ENCODE data around the gene ATL3. TPM values are rescaled to one million over a fixed set of nuclear protein-coding genes. Genes with fewer than 3 reads are reported as not detected.
"Not testable (repeated sequence)": the region's sequence is repeated elsewhere in the genome, so short reads cannot be mapped to it uniquely, and the experiment has no call there.

Gene ATL3
- total RNA-seq, 4 donors from 2014 or later: 10.2 to 16.5 (median 12.4) TPM

DNA sequence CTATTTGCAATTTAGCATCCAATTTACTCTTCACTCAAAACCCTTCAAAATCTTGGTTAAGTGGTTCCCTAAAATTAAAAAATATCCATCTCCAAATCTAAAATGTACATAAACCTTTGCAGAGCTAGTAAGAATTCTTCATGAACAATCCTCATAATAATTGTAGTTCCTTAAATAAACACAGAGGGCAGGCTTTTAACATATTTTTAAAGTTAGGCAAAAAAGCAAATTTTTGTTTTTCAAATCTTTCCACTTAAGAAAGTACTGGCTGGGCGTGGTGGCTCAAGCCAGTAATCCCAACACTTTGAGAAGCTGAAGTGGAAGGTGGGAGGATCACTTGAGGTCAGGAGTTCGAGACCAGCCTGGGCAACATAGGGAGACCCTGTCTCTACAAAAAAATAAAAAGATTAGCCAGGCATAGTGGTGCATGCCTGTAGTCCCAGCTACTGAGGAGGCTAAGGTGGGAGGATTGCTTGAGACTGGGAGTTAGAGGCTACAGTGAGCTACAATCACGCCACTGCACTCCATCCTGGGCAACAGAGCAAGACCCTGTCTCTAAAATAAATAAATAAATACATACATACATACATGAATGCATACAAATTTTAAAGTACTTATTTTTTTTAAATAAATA lies 31.9 kb downstream of the ATL3 start:
- Histone ChIP-seq H3K9me3 (no peaks in the 10 kb centered on the region), H3K4me1 (no peaks in the 10 kb centered on the region), H3K27me3 (no peaks in the 10 kb centered on the region), H3K36me3 (peaks cover 0 to 58% of the 10 kb centered on the region in 2 donors), H3K4me3 (no peak overlapping the region), H3K27ac (no peak overlapping the region)
- DNase-seq (no peak), ATAC-seq (no peak)
- no peak for TF ChIP-seq POLR2A (IDR thresholded peaks at IDR 0.05)
- TF ChIP-seq, protein P1, sequence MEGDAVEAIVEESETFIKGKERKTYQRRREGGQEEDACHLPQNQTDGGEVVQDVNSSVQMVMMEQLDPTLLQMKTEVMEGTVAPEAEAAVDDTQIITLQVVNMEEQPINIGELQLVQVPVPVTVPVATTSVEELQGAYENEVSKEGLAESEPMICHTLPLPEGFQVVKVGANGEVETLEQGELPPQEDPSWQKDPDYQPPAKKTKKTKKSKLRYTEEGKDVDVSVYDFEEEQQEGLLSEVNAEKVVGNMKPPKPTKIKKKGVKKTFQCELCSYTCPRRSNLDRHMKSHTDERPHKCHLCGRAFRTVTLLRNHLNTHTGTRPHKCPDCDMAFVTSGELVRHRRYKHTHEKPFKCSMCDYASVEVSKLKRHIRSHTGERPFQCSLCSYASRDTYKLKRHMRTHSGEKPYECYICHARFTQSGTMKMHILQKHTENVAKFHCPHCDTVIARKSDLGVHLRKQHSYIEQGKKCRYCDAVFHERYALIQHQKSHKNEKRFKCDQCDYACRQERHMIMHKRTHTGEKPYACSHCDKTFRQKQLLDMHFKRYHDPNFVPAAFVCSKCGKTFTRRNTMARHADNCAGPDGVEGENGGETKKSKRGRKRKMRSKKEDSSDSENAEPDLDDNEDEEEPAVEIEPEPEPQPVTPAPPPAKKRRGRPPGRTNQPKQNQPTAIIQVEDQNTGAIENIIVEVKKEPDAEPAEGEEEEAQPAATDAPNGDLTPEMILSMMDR (IDR thresholded peaks at IDR 0.05 in 4 of 5, conservative IDR thresholded peaks at IDR 0.05 in 1 of 5): peak in 4 of 5 experiments; percentile 8 to 60 (median 25)
- intact Hi-C loops (cut with DNase I; ENCODE audit: low total_unique reads) (loop anchor here (2.0 kb wide), 1 partner anchor 99 kb away; no protein-coding TSS in a partner anchor), in situ Hi-C loops (cut with MboI; ENCODE audit: low sequenced_read_pairs in 4 of 4) (loop anchor here in 3 of 4 donors (5.0 to 25.0 kb wide), 3 partner anchors 98 to 162 kb away; no protein-coding TSS in a partner anchor)

DNA sequence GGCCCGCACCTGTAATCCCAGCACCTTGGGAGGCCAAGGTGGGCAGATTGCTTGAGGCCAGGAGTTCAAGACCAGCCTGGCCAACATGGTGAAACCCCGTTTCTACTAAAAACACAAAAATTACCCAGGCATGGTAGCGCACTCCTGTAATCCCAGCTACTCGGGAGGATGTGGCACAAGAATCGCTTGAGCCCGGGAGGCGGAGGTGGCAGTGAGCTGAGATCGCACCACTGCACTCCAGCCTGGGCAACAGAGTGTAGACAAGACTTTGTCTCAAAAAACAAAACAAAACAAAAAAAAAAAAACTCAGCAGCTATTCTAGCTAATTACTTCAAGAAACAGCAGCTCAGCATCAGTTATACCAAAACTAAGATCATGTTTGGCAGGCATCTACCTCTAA lies 32.7 kb downstream of the ATL3 start:
- H3K9me3 ChIP-seq, H3K27ac ChIP-seq, DNase-seq, H3K4me3 ChIP-seq, H3K27me3 ChIP-seq, ATAC-seq, H3K4me1 ChIP-seq: not testable (repeated sequence)
- peaks cover 0 to 52% of the 10 kb centered on the region in 2 donors for H3K36me3 ChIP-seq
- in situ Hi-C loops (cut with MboI; ENCODE audit: low sequenced_read_pairs in 4 of 4) (loop anchor here in 3 of 4 donors (5.0 to 25.0 kb wide), 3 partner anchors 99 to 161 kb away; no protein-coding TSS in a partner anchor), intact Hi-C loops (cut with DNase I; ENCODE audit: low total_unique reads) (loop anchor here (2.0 kb wide), 1 partner anchor 100 kb away; no protein-coding TSS in a partner anchor)

DNA sequence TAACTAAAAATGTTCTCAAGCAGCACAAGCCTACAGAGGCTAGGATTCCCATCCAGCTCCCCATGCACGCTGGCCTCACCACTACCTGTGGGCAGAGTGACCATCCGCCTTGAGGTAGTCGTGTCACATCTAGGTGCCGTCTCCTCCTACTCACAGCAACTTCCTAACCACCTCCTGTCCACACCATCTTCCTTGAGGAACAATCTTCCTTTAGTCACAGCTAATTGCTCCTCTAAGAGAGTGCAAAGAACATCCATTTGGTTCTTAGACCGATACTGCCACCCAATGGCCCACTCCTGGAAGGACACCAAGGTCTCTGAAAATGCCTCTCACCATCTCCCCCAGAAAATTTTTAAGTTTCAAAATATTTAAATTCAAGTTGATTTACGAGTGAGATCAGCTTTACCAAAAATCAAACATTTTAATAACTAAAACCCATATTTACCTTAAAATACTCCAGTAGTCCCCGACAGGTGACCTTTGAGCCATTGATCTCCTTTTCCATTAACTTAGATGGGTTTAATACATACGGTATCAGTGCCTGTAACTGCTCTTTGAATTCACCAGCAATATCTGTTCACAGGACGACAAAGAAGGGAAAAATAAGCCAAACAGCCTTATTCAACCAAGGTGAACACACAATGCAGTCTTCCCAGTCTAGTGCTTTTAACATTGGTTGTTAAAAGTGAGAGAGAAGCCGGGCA lies 35.3 kb downstream of the ATL3 start:
- no peaks in the 10 kb centered on the region for H3K27me3 ChIP-seq
- H3K36me3 ChIP-seq: peaks cover 0 to 53% of the 10 kb centered on the region in 2 donors
- H3K27ac ChIP-seq: no peak overlapping the region
- peak in 1 of 2 donors; percentile 40 for DNase-seq
- intact Hi-C loops (cut with DNase I; ENCODE audit: low total_unique reads) (loop anchor here (1.0 kb wide), 1 partner anchor 158 kb away; no protein-coding TSS in a partner anchor), in situ Hi-C loops (cut with MboI; ENCODE audit: low sequenced_read_pairs in 4 of 4) (loop anchor here in 3 of 4 donors (5.0 to 25.0 kb wide), 3 partner anchors 101 to 159 kb away; no protein-coding TSS in a partner anchor)
- H3K4me1 ChIP-seq: no peaks in the 10 kb centered on the region
- TF ChIP-seq POLR2A (IDR thresholded peaks at IDR 0.05): no peak
- TF ChIP-seq, protein P1 (IDR thresholded peaks at IDR 0.05 in 4 of 5, conservative IDR thresholded peaks at IDR 0.05 in 1 of 5): peak; percentile 61 to 76 (median 68)
- peak; percentile 60 to 66 for ATAC-seq
- H3K4me3 ChIP-seq: no peak overlapping the region
- no peaks in the 10 kb centered on the region for H3K9me3 ChIP-seq

DNA sequence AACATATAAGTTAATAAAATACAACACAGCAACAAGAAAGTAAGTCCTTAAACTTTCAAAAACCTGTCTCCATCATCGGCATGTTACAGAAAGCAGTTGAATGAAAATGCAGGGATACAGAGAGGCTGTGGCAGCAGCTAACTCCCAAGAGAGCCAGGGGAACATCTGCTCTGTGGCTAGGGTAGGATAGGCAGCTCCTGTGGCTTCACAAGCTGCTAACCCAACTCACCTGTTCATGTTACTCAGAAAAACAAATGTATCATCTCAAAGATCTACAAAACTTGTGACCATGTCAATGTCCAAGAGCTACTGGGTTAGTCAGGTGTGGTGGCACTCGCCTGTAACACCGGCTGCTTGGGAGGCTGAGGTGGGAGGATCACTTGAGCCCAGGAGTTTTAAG lies 41.8 kb downstream of the ATL3 start:
- H3K27ac ChIP-seq: no peak overlapping the region
- in situ Hi-C loops (cut with MboI; ENCODE audit: low sequenced_read_pairs in 4 of 4) (loop anchor here in 1 of 4 donors (25.0 kb wide), 1 partner anchor 108 kb away; no protein-coding TSS in a partner anchor), intact Hi-C loops (cut with DNase I; ENCODE audit: low total_unique reads) (no loop called here)
- H3K4me1 ChIP-seq: no peaks in the 10 kb centered on the region
- H3K27me3 ChIP-seq: no peaks in the 10 kb centered on the region
- DNase-seq (no peak), ATAC-seq (no peak)
- no peaks in the 10 kb centered on the region for H3K9me3 ChIP-seq
- H3K4me3 ChIP-seq: no peak overlapping the region
- H3K36me3 ChIP-seq: peaks cover 0 to 67% of the 10 kb centered on the region in 2 donors
- TF ChIP-seq, protein P1 (IDR thresholded peaks at IDR 0.05 in 4 of 5, conservative IDR thresholded peaks at IDR 0.05 in 1 of 5): no peak
- TF ChIP-seq POLR2A (IDR thresholded peaks at IDR 0.05): no peak

All from gastrocnemius medialis (tissue), 4 donors.